PC-9 (cell line): Measurements from ENCODE around the gene CCP110.

Source experiments
- CTCF ChIP-seq: fragments of 200-600 bp; sonication (generic); conservative IDR thresholded peaks from 2 replicates; pipeline ENCODE4 v1.6.1; 2017; ENCODE audit warnings: mixed run types, antibody characterized with exemption, mild to moderate bottlenecking, moderate library complexity
- EZH2 ChIP-seq: fragments of 200-600 bp; sonication (generic); IDR thresholded peaks from 2 replicates; pipeline ENCODE4 v1.8.0; 2017; ENCODE audit warnings: antibody characterized with exemption, low read depth

GRCh38 chr16:19588661-19589060, 64.9 kb downstream of the CCP110 start:
- TF ChIP-seq CTCF, result no peak
- no peak for TF ChIP-seq EZH2
